MCF 10A (cell line): Measurements from ENCODE around the gene CCIN. TPM values are rescaled to one million over a fixed set of nuclear protein-coding genes. Genes with fewer than 3 reads are reported as not detected.
A peak's percentile ranks its signal among the peaks of the same experiment; 100 is the strongest.

ENCODE experiments used
- BruUV-seq: library from RNA; stranded (reverse); fragments of 400-500 nt; replicated peaks from 2 replicates; lab custom pipeline; 2021; lab: Mats Ljungman, UMichigan
- CTCF ChIA-PET: fragments of 300-600 bp; sonication (Branson Sonifier 250); formaldehyde crosslinking; extraction: SDS; loops from one replicate; lab custom pipeline; 2021; ENCODE audit warnings: antibody characterized with exemption, inconsistent platforms; lab: Yijun Ruan, JAX
- POLR2A ChIA-PET: fragments of 300-600, 350-650 bp; sonication (Branson Sonifier 250); formaldehyde crosslinking; extraction: SDS; loops from one replicate; lab custom pipeline; 2020; ENCODE audit warnings: antibody characterized with exemption, inconsistent platforms; lab: Yijun Ruan, JAX
- DNase-seq: peaks from one replicate; pipeline ENCODE4 v3.0.0-alpha.2; 2018; ENCODE audit not compliant: unreplicated experiment
- H3K27ac Mint-ChIP-seq: one replicate; pipeline ENCODE4 v1.8.0; 2022; ENCODE audit warnings: mild to moderate bottlenecking, low read depth, mixed read lengths; ENCODE audit not compliant: unreplicated experiment
- H3K27me3 Mint-ChIP-seq: one replicate; pipeline ENCODE4 v1.8.0; 2022; ENCODE audit warnings: mixed read lengths; ENCODE audit not compliant: insufficient read depth, unreplicated experiment
- H3K36me3 Mint-ChIP-seq: one replicate; pipeline ENCODE4 v1.8.0; 2022; ENCODE audit warnings: mild to moderate bottlenecking, moderate library complexity, mixed read lengths; ENCODE audit not compliant: insufficient read depth, unreplicated experiment
- H3K4me1 Mint-ChIP-seq: one replicate; pipeline ENCODE4 v1.8.0; 2022; ENCODE audit warnings: mixed read lengths; ENCODE audit not compliant: insufficient read depth, unreplicated experiment
- H3K4me3 Mint-ChIP-seq: one replicate; pipeline ENCODE4 v1.8.0; 2022; ENCODE audit warnings: mild to moderate bottlenecking, moderate library complexity, mixed read lengths; ENCODE audit not compliant: unreplicated experiment
- H3K9me3 Mint-ChIP-seq: one replicate; pipeline ENCODE4 v1.8.0; 2022; ENCODE audit warnings: mixed read lengths; ENCODE audit not compliant: unreplicated experiment
- CTCF ChIP-seq: fragments of 200-600 bp; IDR thresholded peaks from one replicate; pipeline ENCODE4 v1.8.0; 2022; ENCODE audit warnings: antibody characterized with exemption, mild to moderate bottlenecking; ENCODE audit not compliant: unreplicated experiment
- intact Hi-C: fragments of 100-400 bp; cut with micrococcal nuclease; formaldehyde crosslinking; loops from 2 replicates; pipeline ENCODE4 v1.14.1; 2022
- total RNA-seq: library from RNA; stranded (reverse); gene quantifications from 2 replicates; pipeline ENCODE4 v1.2.3, GENCODE V29; 2022

CCIN gene
- total RNA-seq, 1 experiment from 2014 or later: not detected

DNA sequence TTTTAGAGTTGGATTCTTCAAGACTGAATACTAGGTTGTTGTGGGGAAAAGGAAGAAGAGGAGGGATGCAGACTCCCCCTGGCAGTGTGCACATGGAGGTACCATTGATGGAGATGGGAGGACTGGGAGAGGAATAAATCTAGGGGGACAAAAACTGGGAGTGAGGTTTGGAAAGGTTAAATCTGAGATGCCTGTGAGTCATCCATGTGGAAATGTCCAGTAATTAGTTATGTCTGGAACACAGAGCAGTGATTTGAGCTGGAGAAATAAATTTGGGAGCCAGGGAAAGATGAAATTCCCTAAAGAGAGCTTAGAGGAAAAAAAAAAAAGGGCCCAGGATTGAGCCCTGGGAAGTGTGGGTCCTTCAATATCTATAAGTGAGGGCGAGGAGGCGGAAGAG is 8.0 kb upstream of the CCIN start:
- Mint-ChIP-seq H3K27ac (no peak overlapping the region), H3K9me3 (no peaks in the 10 kb centered on the region), H3K4me3 (no peak overlapping the region), H3K36me3 (no peaks in the 10 kb centered on the region), H3K4me1 (peaks cover 8% of the 10 kb centered on the region), H3K27me3 (no peaks in the 10 kb centered on the region)
- no TSS peak for BruUV-seq
- TF ChIP-seq CTCF: no peak
- ChIA-PET CTCF (interaction anchor here (0.5 to 2.5 kb wide), 4 partner anchors 30 to 59 kb away, joined by 3 to 13 read pairs (median 4); partner anchors contain the start of gene CLTA), POLR2A (no interaction called here)
- peak; percentile 17 for DNase-seq
- intact Hi-C loops: no loop called here

DNA sequence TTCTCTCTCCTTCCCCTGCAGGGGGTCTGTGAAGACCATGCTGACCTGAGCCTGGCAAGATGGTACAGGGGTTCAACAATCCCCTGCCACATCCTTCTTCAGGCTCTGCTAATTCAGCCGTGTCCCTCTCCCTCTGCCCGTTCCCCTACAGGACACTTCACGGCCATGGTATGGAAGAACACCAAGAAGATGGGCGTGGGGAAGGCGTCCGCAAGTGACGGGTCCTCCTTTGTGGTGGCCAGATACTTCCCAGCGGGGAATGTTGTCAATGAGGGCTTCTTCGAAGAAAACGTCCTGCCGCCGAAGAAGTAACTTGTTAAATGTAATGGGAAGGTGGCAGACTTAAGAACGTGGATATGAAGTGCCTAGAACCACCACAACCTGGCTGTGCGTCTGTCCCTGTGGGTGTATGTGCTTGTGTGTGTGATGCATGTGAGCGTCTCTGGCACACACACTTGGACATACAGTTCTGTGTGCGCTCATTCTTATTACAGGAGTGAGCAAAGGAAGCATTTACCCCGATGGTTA is 6.9 kb upstream of the CCIN start:
- Mint-ChIP-seq H3K9me3 (no peaks in the 10 kb centered on the region), H3K36me3 (no peaks in the 10 kb centered on the region), H3K27ac (no peak overlapping the region), H3K27me3 (no peaks in the 10 kb centered on the region), H3K4me3 (no peak overlapping the region), H3K4me1 (peaks cover 8% of the 10 kb centered on the region)
- DNase-seq: no peak
- intact Hi-C loops: no loop called here
- no peak for TF ChIP-seq CTCF
- POLR2A ChIA-PET: interaction anchor here (1.0 kb wide), 1 partner anchor 13 kb away, joined by 3 read pairs; no protein-coding TSS in a partner anchor
- BruUV-seq: no TSS peak
- CTCF ChIA-PET: interaction anchor here (1.7 to 7.5 kb wide), 3 partner anchors 54 to 154 kb away, joined by 5 to 56 read pairs (median 13); no protein-coding TSS in a partner anchor

GRCh38 chr9:36163049-36163785 is 6.0 kb upstream of the CCIN start:
- ChIA-PET POLR2A (interaction anchor here (0.6 to 1.0 kb wide), 5 partner anchors 14 to 455 kb away, joined by 3 read pairs; no protein-coding TSS in a partner anchor), CTCF (interaction anchor here (1.1 to 9.4 kb wide), 5 partner anchors 28 to 155 kb away, joined by 4 to 106 read pairs (median 12); partner anchors contain the start of gene CLTA)
- Mint-ChIP-seq H3K27me3 (no peaks in the 10 kb centered on the region), H3K4me3 (no peak overlapping the region), H3K9me3 (no peaks in the 10 kb centered on the region), H3K36me3 (no peaks in the 10 kb centered on the region), H3K4me1 (peaks cover 8% of the 10 kb centered on the region), H3K27ac (no peak overlapping the region)
- intact Hi-C loops: no loop called here
- BruUV-seq: no TSS peak
- no peak for DNase-seq
- no peak for TF ChIP-seq CTCF

GRCh38 chr9:36163786-36164170 is 5.4 kb upstream of the CCIN start:
- Mint-ChIP-seq H3K36me3 (no peaks in the 10 kb centered on the region), H3K27me3 (no peaks in the 10 kb centered on the region), H3K4me1 (peaks cover 8% of the 10 kb centered on the region), H3K9me3 (no peaks in the 10 kb centered on the region), H3K4me3 (no peak overlapping the region), H3K27ac (no peak overlapping the region)
- CTCF ChIA-PET: interaction anchor here (0.9 to 9.4 kb wide), 8 partner anchors 9 to 208 kb away, joined by 3 to 106 read pairs (median 8); partner anchors contain the start of gene CLTA
- no TSS peak for BruUV-seq
- no peak for DNase-seq
- POLR2A ChIA-PET: interaction anchor here (0.6 to 1.0 kb wide), 4 partner anchors 39 to 454 kb away, joined by 3 read pairs; no protein-coding TSS in a partner anchor
- intact Hi-C loops: no loop called here
- TF ChIP-seq CTCF: no peak
